KMS-11 (cell line): ENCODE data around the gene MAGI3.

Experiments used
- H2AFZ ChIP-seq: fragments of 200-600 bp; sonication (generic); 2 replicates; pipeline ENCODE4 v1.6.1; 2016; ENCODE audit warnings: antibody characterized with exemption, mixed run types, low read depth
- H3K27ac ChIP-seq: fragments of 200-600 bp; sonication (generic); 2 replicates; pipeline ENCODE4 v1.6.1; 2016; ENCODE audit warnings: mild to moderate bottlenecking, mixed run types
- H3K27me3 ChIP-seq: fragments of 200-600 bp; sonication (generic); 2 replicates; pipeline ENCODE4 v1.6.1; 2017; ENCODE audit warnings: mild to moderate bottlenecking, low read depth, mixed run types, moderate library complexity; ENCODE audit not compliant: insufficient read depth
- H3K36me3 ChIP-seq: fragments of 200-600 bp; sonication (generic); 2 replicates; pipeline ENCODE4 v1.6.1; 2017; ENCODE audit warnings: mild to moderate bottlenecking, mixed run types; ENCODE audit not compliant: insufficient read depth
- H3K4me1 ChIP-seq: fragments of 200-600 bp; sonication (generic); 2 replicates; pipeline ENCODE4 v1.6.1; 2016; ENCODE audit warnings: mild to moderate bottlenecking, low read depth, mixed run types; ENCODE audit not compliant: poor library complexity, severe bottlenecking
- H3K4me2 ChIP-seq: fragments of 200-600 bp; sonication (generic); 2 replicates; pipeline ENCODE4 v1.7.0; 2016; ENCODE audit warnings: mild to moderate bottlenecking, mixed run types
- H3K4me3 ChIP-seq: fragments of 200-600 bp; sonication (generic); IDR thresholded peaks from 2 replicates; pipeline ENCODE4 v1.6.1; 2017; ENCODE audit warnings: low read depth, low read length, mixed read lengths; ENCODE audit not compliant: insufficient read depth
- H3K79me2 ChIP-seq: fragments of 200-600 bp; sonication (generic); 2 replicates; pipeline ENCODE4 v1.6.1; 2016; ENCODE audit warnings: low read depth, mixed run types; ENCODE audit not compliant: insufficient read depth
- H3K9ac ChIP-seq: fragments of 200-600 bp; sonication (generic); 2 replicates; pipeline ENCODE4 v1.6.1; 2016; ENCODE audit warnings: mild to moderate bottlenecking, mixed run types
- H4K20me1 ChIP-seq: fragments of 200-600 bp; sonication (generic); 2 replicates; pipeline ENCODE4 v1.6.1; 2016; ENCODE audit warnings: mild to moderate bottlenecking, mixed run types; ENCODE audit not compliant: insufficient read depth
- TF ChIP-seq, protein P1 (sequence below): fragments of 200-600 bp; sonication (generic); conservative IDR thresholded peaks from 2 replicates; pipeline ENCODE4 v1.6.1; 2017; ENCODE audit warnings: low read depth, mild to moderate bottlenecking, antibody characterized with exemption, low read length, moderate library complexity, mixed read lengths

Gene MAGI3

DNA sequence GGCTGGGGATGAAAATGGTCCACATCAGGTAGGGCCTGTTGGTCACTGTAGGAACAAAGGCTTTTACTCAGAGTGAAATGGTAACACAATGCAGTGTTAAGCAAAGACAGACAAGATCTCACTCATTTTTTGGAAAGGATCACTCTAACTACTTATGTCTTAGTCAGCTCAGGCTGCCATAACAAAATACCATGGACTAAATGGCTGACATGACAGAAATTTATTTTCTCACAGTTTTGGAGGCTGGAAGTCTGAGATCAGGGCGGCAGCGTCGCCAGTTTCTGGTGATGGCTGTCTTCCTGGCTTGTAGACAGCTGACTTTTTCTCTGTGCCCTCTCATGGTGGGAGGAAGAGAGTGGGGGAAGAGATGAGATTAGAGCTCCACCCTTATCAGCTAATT lies 10.2 kb upstream of the MAGI3 start:
- TF ChIP-seq, protein P1, sequence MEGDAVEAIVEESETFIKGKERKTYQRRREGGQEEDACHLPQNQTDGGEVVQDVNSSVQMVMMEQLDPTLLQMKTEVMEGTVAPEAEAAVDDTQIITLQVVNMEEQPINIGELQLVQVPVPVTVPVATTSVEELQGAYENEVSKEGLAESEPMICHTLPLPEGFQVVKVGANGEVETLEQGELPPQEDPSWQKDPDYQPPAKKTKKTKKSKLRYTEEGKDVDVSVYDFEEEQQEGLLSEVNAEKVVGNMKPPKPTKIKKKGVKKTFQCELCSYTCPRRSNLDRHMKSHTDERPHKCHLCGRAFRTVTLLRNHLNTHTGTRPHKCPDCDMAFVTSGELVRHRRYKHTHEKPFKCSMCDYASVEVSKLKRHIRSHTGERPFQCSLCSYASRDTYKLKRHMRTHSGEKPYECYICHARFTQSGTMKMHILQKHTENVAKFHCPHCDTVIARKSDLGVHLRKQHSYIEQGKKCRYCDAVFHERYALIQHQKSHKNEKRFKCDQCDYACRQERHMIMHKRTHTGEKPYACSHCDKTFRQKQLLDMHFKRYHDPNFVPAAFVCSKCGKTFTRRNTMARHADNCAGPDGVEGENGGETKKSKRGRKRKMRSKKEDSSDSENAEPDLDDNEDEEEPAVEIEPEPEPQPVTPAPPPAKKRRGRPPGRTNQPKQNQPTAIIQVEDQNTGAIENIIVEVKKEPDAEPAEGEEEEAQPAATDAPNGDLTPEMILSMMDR, result no peak

DNA sequence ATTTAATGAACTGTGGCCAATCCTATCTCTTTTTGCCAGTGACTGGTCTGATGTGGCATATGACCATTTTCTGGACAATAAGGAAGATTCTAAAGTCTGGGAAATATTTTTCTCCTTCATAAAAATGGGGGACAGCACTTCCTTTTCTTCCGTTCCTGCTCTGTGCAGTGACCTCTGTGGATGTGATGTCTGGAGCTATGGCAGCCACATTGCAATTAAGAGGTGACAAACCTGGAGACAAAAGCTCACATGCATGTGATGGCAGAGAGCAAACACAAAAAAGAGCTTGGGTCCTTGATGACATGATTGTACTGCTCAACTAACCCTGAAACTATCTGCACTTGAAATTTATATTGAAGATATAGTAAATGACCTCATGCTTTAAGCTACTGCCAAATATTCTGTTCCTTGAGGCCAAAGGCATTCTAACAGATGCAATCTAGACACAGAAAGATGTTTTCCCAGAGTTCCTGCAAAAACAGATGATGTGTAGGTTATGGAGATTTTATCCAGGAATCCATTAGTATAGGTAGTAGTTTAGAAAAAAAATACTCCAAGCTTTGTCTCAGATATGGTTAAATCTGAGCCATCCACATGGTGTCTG lies 2.2 kb upstream of the MAGI3 start:
- Histone ChIP-seq H2AFZ (no peak overlapping the region), H3K27ac (no peak overlapping the region)

More for the DNA sequence above, 10.2 kb upstream of the MAGI3 start:
- H3K27ac ChIP-seq, result no peak overlapping the region
- H3K4me2 ChIP-seq, result no peak overlapping the region
- no peaks in the 10 kb centered on the region for H3K36me3 ChIP-seq
- H3K79me2 ChIP-seq, result no peaks in the 10 kb centered on the region
- no peaks in the 10 kb centered on the region for H3K4me1 ChIP-seq
- no peak overlapping the region for H3K9ac ChIP-seq
- H2AFZ ChIP-seq, result no peak overlapping the region
- H4K20me1 ChIP-seq, result no peaks in the 10 kb centered on the region
- no peak overlapping the region for H3K4me3 ChIP-seq
- H3K27me3 ChIP-seq, result no peaks in the 10 kb centered on the region

DNA sequence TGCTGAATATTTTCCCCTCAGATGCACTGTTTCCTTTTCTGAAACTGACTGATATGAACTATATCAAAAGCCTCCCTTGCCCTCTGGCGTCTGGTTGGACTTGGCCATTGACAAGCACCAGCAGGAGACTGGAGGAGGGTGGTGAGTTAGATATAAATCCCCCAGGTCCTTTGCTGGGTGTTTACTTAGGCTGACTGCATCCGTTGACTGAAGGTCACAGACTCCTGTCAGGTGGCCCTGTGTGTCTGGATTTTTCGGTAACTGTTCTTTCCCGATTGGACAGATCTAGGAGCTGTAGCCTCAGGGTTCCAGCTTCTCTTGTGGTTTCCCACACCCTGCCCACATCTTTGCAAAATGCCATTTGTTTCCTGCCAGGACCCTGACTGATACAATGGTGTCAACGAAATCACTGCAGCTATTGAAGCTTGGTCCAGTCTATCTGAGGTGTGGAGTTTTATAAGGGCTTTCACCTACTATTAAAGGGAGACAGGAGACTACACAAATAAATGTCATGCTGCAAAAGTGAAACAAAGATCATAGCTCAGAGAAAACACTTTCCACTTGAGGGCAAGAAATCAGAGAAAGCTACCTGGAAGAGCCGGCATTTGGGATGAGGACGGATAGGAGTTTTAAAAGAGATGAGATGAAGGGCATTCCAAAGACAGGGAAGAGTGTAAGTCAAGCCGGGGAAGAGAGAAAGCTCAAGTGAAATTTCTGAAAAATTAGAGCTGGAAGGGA lies 1.5 kb upstream of the MAGI3 start:
- no peak overlapping the region for H3K4me3 ChIP-seq
- no peaks in the 10 kb centered on the region for H3K27me3 ChIP-seq
- H3K4me2 ChIP-seq, result peak overlapping the region; percentile 71
- TF ChIP-seq, protein P1, result no peak
- peaks cover 15% of the 10 kb centered on the region for H3K4me1 ChIP-seq
- peaks cover 9% of the 10 kb centered on the region; the same call in 1 of the 2 replicates for H3K79me2 ChIP-seq
- H3K9ac ChIP-seq, result no peak overlapping the region; the same call in 1 of the 2 replicates
- no peaks in the 10 kb centered on the region for H3K36me3 ChIP-seq
- peak overlapping the region; percentile 84; the same call in 1 of the 2 replicates for H2AFZ ChIP-seq
- no peaks in the 10 kb centered on the region for H4K20me1 ChIP-seq
- H3K27ac ChIP-seq, result no peak overlapping the region

More for the DNA sequence above, 2.2 kb upstream of the MAGI3 start:
- no peaks in the 10 kb centered on the region for H3K27me3 ChIP-seq
- H3K36me3 ChIP-seq, result no peaks in the 10 kb centered on the region
- no peaks in the 10 kb centered on the region for H4K20me1 ChIP-seq
- no peak overlapping the region for H3K4me3 ChIP-seq
- H3K4me2 ChIP-seq, result no peak overlapping the region
- peaks cover 8% of the 10 kb centered on the region for H3K4me1 ChIP-seq
- TF ChIP-seq, protein P1, result no peak
- H3K9ac ChIP-seq, result no peak overlapping the region
- peaks cover 9% of the 10 kb centered on the region; the same call in 1 of the 2 replicates for H3K79me2 ChIP-seq

DNA sequence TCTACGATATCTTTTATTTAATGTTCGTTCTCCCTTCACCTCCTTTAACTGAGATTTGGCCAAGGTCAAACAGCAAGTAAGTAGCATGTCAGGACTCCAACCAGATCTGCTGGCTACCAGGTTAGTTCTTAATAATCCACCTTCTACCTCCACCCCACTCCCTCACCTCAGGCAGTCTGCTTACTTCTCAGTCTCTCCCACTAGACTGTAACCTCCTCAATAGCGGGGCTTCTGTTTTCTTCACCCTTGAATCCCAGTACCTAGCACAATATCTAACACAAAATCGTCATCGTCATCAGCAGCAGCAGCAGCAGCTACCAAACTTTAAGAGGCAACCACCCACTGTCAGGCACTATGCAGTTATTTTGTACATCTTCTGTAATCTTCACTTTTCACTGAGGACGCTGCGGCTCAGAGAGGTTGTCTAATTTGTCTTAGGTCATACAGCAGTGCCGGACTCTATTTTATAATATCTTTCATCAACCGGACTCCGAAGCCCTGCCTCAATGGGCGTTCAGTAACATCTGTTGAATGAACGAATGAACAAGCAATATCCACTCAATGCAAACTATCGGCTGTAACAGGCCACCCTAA lies 859 bp upstream of the MAGI3 start:
- Histone ChIP-seq H2AFZ (peak overlapping the region; percentile 84), H3K4me3 (peak overlapping the region; percentile 75), H3K36me3 (no peaks in the 10 kb centered on the region), H3K27me3 (no peaks in the 10 kb centered on the region), H3K79me2 (peaks cover 9% of the 10 kb centered on the region; the same call in 1 of the 2 replicates), H3K4me2 (peak overlapping the region; percentile 71), H3K9ac (peak overlapping the region; percentile 62), H3K27ac (peak overlapping the region; percentile 38; the same call in 1 of the 2 replicates), H3K4me1 (peaks cover 21% of the 10 kb centered on the region), H4K20me1 (no peaks in the 10 kb centered on the region)
- TF ChIP-seq, protein P1, result no peak
